Measurements from ENCODE around the gene NEUROD1. TPM values are rescaled to one million over a fixed set of nuclear protein-coding genes. Genes with fewer than 3 reads are reported as not detected.

Gene NEUROD1
- total RNA-seq, 1 donor from 2014 or later: not detected

DNA sequence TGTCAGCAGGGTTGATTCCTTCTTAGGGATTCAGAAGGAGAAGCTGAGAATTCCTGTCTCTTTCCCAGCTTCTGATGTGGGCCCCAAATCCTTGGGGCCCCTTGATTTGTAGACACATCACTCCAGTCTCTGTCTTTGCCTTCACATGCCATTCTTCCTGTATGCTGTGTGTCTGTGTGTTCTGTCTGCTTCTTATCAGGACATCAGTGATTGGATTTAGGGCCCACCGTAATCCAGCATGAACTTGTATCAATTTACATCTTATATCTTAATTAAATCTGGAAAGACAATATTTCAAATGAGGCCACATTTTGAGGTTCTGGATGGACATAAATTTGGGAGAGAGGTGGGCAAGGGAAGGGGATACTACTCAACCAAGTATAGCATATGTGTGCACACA lies 9.7 kb downstream of the NEUROD1 start:
- Histone ChIP-seq H3K4me1 (no peaks in the 10 kb centered on the region), H2AFZ (replicated peaks) (no peak overlapping the region), H3K27me3 (peaks cover 80% of the 10 kb centered on the region), H3K36me3 (no peaks in the 10 kb centered on the region), H3K9ac (no peak overlapping the region), H3K9me3 (ENCODE audit: low read depth) (no peaks in the 10 kb centered on the region), H3K4me3 (no peak overlapping the region), H4K20me1 (ENCODE audit: low read depth) (peaks cover 4% of the 10 kb centered on the region), H3K27ac (no peak overlapping the region), H3F3A (ENCODE audit: low read depth) (no peaks in the 10 kb centered on the region), H3K4me2 (no peak overlapping the region), H3K79me2 (ENCODE audit: low read depth) (no peaks in the 10 kb centered on the region)
- Mint-ChIP-seq H3K27me3 (ENCODE audit: insufficient read depth, low read depth) (peaks cover 39% of the 10 kb centered on the region), H3K4me1 (no peaks in the 10 kb centered on the region), H3K4me3 (no peak overlapping the region), H3K36me3 (no peaks in the 10 kb centered on the region), H3K27ac (no peak overlapping the region), H3K9me3 (peaks cover 6% of the 10 kb centered on the region)
- TF ChIP-seq CTCF (IDR thresholded peaks at IDR 0.05) (no peak), EZH2phosphoT487 (IDR thresholded peaks at IDR 0.05) (no peak), EZH2 (IDR thresholded peaks at IDR 0.05) (no peak)
- DNase-seq (ENCODE audit: low spot score): no peak

- H3K9me3 Mint-ChIP-seq: peaks cover 6% of the 10 kb centered on the region
- H3K27ac Mint-ChIP-seq: no peak overlapping the region
- H3K4me1 Mint-ChIP-seq: no peaks in the 10 kb centered on the region
- no peaks in the 10 kb centered on the region for H3F3A ChIP-seq (ENCODE audit: low read depth)
- TF ChIP-seq EZH2 (IDR thresholded peaks at IDR 0.05): no peak
- no peak for TF ChIP-seq CTCF (IDR thresholded peaks at IDR 0.05)
- TF ChIP-seq EZH2phosphoT487 (IDR thresholded peaks at IDR 0.05): no peak
- H3K27me3 ChIP-seq: peaks cover 56% of the 10 kb centered on the region
- no peak overlapping the region for H3K4me2 ChIP-seq
- H2AFZ ChIP-seq (replicated peaks): no peak overlapping the region
- no peak overlapping the region for H3K9ac ChIP-seq
- peaks cover 13% of the 10 kb centered on the region for H3K27me3 Mint-ChIP-seq (ENCODE audit: insufficient read depth, low read depth)
- H3K79me2 ChIP-seq (ENCODE audit: low read depth): no peaks in the 10 kb centered on the region
- H3K4me3 ChIP-seq: no peak overlapping the region
- no peaks in the 10 kb centered on the region for H3K9me3 ChIP-seq (ENCODE audit: low read depth)
- H3K36me3 ChIP-seq: no peaks in the 10 kb centered on the region
- H3K4me3 Mint-ChIP-seq: no peak overlapping the region
- no peak for DNase-seq (ENCODE audit: low spot score)
- no peak overlapping the region for H3K27ac ChIP-seq
- H3K36me3 Mint-ChIP-seq: no peaks in the 10 kb centered on the region
- no peaks in the 10 kb centered on the region for H3K4me1 ChIP-seq
- no peaks in the 10 kb centered on the region for H4K20me1 ChIP-seq (ENCODE audit: low read depth)
Observed at GRCh38 chr2:181667234-181667633, 13.1 kb downstream of the NEUROD1 start.

GRCh38 chr2:181662287-181662686 lies 18.0 kb downstream of the NEUROD1 start:
- TF ChIP-seq EZH2 (IDR thresholded peaks at IDR 0.05): no peak
- TF ChIP-seq EZH2phosphoT487 (IDR thresholded peaks at IDR 0.05): no peak
- TF ChIP-seq CTCF (IDR thresholded peaks at IDR 0.05): no peak
- Mint-ChIP-seq H3K4me1 (no peaks in the 10 kb centered on the region), H3K36me3 (no peaks in the 10 kb centered on the region), H3K27me3 (ENCODE audit: insufficient read depth, low read depth) (peaks cover 22% of the 10 kb centered on the region), H3K4me3 (no peak overlapping the region), H3K27ac (no peak overlapping the region), H3K9me3 (peaks cover 6% of the 10 kb centered on the region)
- Histone ChIP-seq H4K20me1 (ENCODE audit: low read depth) (peaks cover 14% of the 10 kb centered on the region), H3K9me3 (ENCODE audit: low read depth) (no peaks in the 10 kb centered on the region), H3K79me2 (ENCODE audit: low read depth) (no peaks in the 10 kb centered on the region), H3K4me3 (no peak overlapping the region), H3K36me3 (no peaks in the 10 kb centered on the region), H3K4me1 (peaks cover 11% of the 10 kb centered on the region), H2AFZ (replicated peaks) (no peak overlapping the region), H3K27ac (no peak overlapping the region), H3K27me3 (peaks cover 64% of the 10 kb centered on the region), H3K9ac (no peak overlapping the region), H3K4me2 (no peak overlapping the region), H3F3A (ENCODE audit: low read depth) (peaks cover 15% of the 10 kb centered on the region)
- DNase-seq (ENCODE audit: low spot score): no peak

Measured in neural progenitor cell (in vitro differentiated cells).